OCI-LY7 (cell line): ENCODE data around the gene GNA12.

ENCODE experiments used
- CTCF ChIP-seq: fragments of 200-600 bp; sonication (generic); conservative IDR thresholded peaks from 2 replicates; pipeline ENCODE4 v1.5.1; 2014; ENCODE audit warnings: mild to moderate bottlenecking, antibody characterized with exemption, low read length, moderate library complexity, mixed read lengths
- EZH2phosphoT487 ChIP-seq: fragments of 200-600 bp; sonication (generic); IDR thresholded peaks from 2 replicates; pipeline ENCODE4 v1.6.1; 2018; ENCODE audit warnings: low read depth, borderline replicate concordance, mild to moderate bottlenecking, mixed run types, antibody characterized with exemption, low read length, moderate library complexity, mixed read lengths

GRCh38 chr7:2708547-2709310 lies 135.4 kb downstream of the GNA12 start:
- TF ChIP-seq CTCF: no peak
- TF ChIP-seq EZH2phosphoT487: no peak
